GM19238 (cell line): ENCODE results near the gene LDHD.
"Not testable (repeated sequence)": the region's sequence is repeated elsewhere in the genome, so short reads cannot be mapped to it uniquely, and the experiment has no call there.

Experiments
- DNase-seq: peaks from one replicate; pipeline ENCODE4 v3.0.0; 2011; ENCODE audit warnings: low spot score; ENCODE audit not compliant: insufficient read length

LDHD gene

DNA sequence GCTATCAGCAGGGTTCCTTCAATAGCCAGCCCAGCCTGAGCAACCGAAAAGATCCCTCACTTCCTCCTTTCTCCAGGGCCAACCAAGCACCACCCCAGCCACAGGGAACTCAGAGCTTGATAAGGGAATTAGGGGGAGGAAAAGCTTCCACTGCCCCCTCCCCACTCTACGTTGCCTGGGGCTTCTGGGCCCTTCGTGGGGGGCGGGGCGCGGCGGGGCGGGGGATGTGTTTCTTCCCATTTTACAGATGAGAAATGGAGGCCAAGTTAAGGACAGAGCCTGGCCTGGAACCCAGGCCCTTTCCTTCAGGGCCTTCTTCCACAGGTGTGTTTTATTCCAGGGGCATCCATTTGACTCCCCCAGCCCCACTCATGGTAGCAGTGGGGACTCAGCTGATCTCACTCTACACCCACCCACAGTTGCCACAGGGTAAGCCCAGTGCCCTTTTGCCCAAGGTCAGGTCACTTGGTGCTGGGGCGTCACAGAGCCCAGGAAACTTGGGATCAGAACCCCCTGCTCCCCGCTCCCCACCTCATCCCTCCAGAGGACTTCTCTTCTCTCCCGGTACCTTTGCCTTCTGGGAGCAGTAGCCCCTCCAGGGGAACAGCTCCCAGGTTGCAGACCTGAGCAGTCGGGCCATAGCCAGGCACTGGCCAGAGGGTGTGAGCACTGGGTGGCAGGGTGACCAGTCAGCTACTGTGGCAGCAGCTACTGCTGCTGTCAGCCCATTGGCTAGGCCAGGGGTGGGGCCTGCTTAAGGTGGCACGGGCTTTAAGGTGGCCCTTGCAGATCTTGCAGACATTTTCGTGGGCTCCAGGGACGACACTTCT, at the start of gene LDHD:
LDHD (minus strand) TSS at position 700 of the 830 bp plus-strand sequence; CDS start at position 640, 60 bp downstream.
- DNase-seq, result no peak

DNA sequence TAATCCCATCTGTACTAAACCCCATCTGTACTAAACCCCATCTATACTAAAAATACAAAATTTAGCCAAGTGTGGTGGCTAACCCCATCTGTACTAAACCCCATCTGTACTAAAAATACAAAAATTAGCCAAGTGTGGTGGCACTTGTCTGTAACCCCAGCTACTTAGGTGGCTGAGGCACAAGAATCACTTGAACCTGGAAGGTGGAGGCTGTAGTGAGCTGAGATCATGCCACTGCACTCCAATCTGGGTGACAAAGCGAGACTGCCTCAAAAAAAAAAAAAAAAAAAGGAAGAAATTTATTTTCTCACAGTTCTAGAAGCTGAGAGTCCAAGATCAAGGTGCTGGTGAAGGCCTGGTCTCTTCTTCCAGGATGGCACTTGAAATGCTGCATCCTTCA, 43.8 kb upstream of the LDHD start:
- DNase-seq, result no peak

DNA sequence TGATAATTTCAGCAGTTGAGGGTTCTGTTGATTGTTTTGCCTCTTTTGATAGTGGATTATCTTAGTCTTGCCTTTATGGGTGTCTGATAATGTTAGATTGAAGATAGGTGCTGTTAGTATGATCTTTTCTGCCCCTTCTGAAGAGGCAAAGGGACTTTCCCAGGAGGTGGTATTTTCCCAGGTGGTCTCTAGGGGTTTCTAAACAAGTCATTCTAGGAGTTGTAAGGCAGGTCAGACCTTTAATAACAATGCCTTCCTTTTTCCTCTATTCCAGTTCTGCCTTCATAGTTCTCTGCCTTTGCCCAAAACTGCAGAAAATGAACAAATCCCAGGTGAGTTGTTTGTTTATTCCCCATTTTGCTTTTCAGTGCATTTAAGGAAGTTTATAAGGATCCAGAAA, 36.1 kb upstream of the LDHD start:
- no peak for DNase-seq

DNA sequence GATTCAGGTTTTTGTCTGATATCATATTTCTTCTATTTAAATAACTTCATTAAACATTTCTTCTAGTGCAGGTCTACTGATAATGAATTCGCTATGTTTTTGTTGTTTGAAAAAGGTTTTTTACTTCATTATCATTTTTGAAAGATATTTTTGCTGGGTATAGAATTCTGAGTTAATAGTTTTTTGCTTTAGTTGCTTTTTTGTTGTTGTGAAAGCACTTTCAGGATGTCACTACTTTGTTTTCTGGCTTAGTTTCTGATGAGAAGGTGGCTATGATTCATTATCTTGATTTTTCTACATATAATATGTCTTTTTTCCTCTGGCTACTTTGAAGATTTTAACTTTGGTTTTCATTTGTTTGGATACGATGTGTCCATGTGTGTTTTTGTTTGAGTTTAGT, 35.2 kb upstream of the LDHD start:
- DNase-seq, result no peak

DNA sequence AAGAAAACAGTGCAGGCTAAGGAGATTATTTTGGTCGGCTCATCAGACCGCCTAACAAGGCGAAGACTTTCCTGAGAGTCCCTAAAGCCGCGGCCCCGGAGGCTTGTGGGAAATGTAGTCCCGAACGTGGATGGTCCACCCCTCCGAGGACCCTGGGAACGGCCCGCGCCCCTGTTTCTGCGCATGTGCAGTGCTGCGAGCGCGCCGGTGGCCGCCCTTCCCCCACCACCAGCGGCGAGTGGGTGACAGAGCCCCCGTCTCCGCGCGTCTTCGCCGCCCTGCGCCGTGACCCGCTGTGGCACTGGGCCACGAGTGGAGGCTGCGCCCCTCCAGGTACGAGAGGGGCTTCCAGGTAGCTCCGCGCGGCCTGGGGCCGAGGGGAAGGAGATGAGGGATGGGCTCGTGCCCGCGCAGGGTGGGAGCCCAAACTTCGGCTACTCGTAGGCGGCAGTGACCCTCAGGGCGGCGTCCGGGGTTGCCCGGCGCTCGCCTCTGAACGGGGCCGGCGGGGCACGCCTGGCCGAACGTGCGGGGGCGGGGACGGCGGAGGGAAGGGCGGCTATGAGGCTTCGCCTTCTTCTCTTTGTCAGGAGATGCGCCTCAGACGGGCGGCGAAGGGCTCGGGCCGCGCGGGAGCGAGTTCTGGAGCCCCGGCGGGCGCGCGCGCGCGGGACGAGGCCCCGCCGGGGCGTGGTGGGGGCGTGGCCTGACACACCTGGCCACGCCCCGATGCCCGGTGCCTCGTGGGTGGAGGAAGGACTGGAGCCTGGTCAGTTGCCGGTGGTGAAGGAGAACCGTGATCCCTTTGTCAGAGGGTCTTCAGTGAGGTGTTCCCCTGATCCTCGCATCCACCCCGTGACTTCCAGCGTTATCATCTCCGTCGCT, 32.0 kb upstream of the LDHD start, which contains the start of gene ZFP1:
ZFP1 (plus strand) TSS at position 214 of the 885 bp plus-strand sequence. CDS start 4,428 bp downstream, outside the sequence.
- peak; percentile 80 for DNase-seq

DNA sequence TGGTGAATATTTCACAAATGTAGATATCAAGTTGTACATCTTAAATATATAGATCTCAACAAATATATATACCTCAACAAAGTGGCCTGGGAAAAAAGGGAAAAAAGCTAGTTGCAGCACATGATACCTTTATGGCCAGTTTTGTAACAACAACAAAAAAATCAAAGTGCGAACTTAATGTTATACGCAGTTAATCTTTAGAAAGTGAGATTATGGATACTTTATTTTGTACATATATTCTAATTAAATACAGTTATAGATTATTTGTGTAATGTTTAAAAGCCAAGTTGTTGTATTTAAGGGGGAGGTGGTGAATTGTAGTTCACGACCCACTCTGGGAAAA, 31.4 kb upstream of the LDHD start:
- DNase-seq, result no peak

DNA sequence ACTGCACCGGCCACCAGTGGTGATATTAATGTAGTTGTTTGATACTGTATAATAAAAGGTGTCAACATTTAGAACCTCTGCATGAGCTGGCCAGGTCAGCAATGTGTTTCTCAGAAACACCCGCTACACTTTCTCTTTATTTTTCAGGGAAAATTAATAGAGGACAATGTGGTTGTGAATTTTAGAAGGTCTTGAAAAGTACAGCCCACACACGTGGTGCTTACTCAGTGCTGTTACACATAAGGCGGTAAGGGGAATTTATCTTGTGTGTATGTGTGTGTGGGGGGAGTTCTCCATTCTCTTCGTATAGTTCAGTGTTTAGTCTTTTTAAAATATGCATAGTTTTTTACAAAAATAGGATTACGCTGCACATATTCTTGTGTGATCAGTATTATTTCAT, 27.4 kb upstream of the LDHD start:
- no peak for DNase-seq

DNA sequence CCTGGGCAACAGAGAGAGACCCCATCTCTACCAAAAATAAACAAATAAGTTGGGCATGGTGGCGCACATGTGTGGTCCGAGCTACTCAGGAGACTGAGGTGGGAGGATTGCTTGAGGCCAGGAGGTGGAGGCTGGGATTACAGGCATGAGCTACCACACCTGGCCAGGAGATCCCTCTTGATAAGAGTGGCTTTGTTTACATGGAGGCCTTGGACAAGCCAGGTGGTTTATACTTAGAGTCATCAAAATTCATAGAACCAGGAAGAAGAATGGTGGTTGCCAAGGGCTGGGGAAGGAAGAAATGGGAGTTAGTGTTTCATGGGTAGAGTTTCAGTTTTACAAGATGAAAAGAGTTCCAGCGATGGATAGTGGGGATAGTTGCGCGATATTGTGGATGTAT, 22.9 kb upstream of the LDHD start:
- no peak for DNase-seq

DNA sequence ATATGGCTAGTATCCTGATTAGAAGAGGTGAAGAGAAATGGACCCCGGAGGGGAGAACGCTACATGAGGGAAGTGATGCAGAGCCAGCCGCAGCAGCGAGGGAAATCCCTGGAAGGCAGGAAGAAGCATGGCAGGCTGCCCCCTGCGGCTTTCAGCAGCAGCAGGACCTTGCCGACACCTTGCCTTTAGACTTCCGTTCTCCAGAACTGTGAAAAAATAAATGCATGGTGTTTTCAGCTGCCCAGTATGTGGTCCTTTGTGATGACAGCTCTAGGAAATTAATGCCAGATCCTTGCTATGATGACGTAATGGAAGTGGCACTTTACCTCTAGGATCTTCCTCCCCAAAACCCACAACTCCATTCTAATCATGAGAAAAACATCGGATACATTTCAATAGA, 22.1 kb upstream of the LDHD start:
- no peak for DNase-seq

DNA sequence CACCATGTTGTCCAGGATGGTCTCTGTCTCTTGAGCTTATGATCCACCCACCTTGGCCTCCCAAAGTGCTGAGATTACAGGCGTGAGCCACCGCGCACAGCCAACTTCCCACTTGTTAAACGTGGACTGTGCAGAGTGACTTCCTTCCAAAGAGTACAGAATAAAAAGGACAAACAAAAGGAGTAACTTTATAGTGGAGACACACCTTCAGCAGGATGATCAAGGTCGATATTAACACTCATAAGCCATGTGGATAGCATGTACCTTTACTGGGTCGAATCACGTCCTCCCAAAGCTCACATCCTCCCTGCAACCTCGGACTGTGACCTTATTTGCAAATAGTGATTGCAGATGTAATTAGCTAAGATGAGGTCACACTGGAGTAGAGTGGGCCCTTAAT, 21.7 kb upstream of the LDHD start:
- DNase-seq, result no peak

DNA sequence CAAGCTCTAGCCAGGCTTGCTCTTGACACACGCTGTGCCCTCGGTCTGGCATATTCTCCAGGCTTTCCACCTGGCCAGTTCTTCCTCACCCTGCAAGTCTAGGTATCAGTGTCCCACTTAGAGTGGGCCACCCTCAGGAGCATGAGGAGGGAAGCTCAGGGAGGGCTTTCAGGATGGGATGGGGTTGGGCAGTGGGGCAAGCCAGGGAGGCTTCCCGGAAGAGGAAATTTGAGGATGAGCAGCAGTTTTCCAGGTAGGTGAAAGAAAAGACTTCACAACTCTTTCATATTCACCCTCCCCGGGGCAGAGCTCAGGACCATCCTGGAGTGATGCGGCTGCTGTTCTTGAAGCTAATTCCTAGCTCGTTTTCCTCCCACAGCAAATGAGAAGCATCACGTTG, 14.5 kb upstream of the LDHD start:
- DNase-seq, result no peak

DNA sequence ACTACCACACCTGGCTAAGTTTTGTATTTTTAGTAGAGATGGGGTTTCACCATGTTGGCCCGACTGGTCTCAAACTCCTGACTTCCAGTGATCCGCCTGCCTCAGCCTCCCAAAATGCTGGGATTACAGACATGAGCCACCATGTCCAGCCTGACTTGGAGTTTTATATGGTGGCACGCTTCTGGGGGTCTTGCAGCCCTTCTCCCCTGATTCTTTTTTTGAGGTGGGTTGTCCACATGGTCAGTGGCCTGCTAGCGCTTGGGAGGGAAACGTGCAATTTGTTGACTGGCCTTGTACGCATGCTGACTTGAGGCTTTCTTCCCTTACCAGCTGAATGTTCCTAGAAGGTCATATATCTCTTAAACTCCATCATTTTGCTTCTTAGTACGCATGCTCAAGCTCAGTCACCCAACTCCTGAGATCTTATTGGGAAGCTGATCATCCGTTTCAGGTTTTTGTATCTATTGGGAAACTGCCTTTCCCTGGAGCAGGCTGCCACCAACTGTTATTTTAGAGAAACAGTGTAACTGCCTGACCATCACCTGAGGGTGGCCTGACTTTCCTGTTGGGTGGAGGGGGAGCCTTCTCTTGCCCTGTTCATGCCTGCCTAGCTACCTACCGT, 13.7 kb upstream of the LDHD start:
- DNase-seq, result no peak

DNA sequence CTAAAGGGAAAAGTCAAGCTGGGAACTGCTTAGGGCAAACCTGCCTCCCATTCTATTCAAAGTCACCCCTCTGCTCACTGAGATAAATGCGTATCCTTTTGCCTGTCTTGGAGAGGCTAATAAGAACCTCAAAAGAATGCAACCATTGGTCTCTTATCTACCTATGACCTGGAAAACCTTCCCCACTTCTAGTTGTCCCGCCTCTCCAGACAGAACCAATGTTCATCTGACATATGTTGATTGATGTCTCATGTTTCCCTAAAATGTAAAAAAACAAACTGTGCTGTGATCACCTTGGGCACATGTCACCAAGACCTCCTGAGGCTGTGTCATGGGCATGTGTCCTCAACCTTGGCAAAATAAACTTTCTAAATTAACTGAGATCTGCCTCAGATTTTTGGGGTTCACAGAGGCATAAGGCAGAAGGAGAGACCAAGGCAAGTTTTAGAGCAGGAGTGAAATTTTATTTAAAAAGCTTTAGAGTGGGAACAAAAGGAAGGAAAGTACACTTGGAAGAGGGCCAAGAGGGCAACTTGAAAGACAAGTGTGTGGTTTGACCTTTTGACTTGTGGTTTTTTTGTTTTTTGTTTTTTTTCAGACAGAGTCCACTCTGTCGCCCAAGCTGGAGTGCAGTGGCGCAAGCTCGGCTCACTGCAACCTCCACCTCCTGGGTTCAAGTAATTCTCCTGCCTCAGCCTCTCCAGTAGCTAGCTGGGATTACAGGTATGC, 13.0 kb upstream of the LDHD start:
- DNase-seq, result not testable (repeated sequence)

DNA sequence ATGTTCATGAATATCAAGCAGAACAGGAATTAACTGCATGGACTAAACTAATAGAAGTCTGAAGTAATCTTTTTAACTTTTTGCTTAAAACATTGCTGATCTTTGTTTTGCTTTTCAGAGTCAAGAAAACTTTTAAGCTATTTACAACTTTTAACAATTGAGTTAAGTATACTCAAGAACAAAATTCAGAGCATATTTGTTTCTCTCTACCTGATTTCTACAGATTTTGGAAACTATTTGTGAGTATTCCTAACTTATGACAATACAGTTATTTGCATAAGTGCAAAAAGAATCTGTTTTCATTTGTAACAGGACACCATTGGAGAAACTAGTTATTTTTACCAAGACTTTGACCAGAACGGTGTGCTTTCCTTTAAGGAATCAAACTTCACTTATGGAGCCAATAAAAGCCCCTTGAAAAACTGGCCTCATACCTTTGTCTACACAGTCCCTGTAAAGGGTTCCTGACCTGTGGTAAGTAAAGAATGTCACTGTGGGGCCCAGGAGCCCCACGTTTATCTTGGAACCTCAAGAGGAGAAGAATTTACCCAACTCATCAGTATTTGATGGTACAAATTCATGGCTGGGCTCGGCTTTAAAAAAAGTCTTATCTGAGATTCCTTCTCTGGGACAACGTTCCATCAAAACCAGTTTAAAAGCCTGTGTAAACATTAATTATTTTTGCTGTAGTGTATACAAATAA, 11.3 kb upstream of the LDHD start:
- no peak for DNase-seq

DNA sequence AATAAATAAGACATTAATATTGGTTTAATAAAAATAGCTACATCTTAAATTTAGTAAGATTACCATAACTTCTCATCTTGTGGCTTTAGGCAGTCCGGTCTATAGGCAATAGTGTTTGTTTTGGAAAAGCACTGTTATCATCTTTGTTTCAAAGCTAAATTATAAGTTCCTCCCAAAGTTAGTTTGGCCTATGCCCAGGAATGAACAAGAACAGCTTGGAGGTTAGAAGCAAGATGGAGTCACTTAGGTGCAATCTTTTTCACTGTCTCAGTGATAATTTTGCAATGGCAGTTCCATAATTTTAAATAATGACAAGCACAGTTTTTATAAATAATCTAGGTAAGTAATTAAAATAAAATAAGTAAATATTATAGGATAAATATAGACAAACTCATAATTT, 6.0 kb upstream of the LDHD start:
- DNase-seq, result no peak

DNA sequence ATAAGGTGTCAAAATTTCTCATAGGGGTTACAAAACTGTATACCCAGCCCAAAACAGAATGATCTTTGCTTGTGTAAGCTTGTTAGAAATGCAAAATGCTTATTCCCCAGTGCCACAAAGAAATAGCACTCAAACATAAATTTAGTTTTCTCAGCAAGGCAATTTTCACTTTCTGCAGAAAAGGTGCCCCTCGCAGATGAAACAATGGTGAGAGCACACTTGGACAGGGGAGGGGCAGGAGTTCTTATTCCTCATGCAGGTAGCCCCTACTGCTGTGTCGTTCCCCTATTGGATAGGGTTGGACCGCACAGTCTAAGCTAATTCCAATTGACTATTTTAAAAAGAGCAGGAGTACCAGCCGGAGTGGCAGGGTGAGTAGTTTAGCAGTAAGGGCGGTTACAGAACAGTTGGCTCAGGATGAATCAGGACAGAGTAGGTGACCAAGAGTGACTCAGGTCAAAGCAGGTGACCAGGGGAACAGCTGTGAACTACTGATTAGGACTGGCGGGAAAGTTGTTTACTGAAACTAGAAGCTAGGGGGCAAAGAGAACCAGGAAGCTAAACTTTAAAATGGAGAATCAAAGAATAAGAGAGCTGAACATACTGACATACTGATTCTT, 5.5 kb upstream of the LDHD start:
- DNase-seq, result no peak

DNA sequence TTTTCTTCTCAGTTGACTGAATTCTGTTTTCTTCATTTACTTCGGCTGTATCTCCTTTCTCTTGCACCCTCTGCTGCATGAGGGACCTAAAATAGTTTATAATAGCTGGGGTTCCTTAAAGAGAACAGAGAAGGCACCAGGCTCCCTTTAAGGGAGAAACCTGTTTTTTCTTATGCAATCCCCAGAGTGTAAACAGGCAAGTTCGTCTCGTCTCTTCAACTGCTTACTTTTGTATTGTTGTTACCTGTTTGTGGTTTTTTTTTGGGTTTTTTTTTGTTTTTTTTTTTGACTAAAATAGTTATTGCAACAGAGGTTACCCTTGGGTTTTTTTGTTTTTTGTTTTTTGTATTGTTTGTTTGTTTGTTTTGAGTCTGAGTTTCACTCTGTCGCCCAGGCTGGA, 3.7 kb upstream of the LDHD start:
- DNase-seq, result no peak

DNA sequence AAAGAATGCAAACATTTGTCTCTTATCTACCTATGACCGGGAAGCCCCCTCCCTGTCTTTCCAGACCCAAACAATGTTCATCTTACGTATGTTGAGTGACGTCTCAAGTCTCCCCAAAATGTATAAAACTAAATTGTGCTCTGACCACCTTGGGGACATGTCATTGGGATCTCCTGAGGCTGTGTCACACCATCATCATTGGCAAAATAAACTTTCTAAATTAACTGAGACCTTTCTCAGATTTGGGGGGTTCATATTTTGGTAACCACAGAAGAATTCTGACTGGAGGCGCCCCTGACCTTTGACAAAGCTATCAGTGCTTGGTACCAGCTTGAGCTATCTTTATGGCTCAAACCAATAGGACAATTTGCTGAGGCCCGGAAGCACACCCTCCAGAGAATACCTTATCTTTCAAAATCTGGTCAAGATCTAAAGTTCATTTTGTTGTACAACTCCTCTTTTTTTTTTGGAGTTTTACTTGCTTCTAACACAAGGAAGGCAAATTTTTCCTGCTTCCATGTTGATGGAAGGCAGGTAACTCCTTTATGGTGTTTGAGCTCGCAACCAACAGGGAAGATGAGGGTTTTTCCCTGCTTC, 2.5 kb upstream of the LDHD start:
- no peak for DNase-seq

DNA sequence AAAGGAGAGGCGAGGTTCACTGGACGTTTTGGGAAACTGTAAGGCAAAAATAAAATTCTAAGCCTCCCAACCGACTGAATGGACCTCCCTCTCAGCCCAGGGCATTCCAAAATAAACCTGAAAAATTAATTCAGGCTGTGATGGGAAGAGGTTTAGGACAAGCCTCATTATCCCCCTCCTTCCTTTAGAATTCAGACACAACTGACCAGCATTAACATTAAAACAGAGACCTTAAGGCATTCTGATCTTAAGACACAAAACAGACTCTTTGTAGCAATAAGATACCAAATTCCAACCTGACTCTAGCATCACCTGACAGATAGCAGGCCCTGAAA, 298 bp upstream of the LDHD start:
- DNase-seq, result no peak
